Stimulated activated effector memory CD8-positive, alpha-beta T cell treated with anti-CD3 and anti-CD28 coated beads, Interleukin-12 subunit alpha, Interleukin-12 subunit beta, amount 100 ng/mL, for 72 hours (primary cell): ENCODE results near the gene RBM47.
"Not testable (repeated sequence)": the region's sequence is repeated elsewhere in the genome, so short reads cannot be mapped to it uniquely, and the experiment has no call there.

ENCODE experiments used
- ATAC-seq: fragments of 150-1000 bp; cut with Tn5 transposase; 2 replicates; pipeline ENCODE4 v1.10.0; 2021
- DNase-seq, 2 donors: peaks; one replicate each; pipeline ENCODE4 v3.0.0; 2021 to 2022; ENCODE audit warnings: low spot score in 2 of 2
- H3K27ac Mint-ChIP-seq: one replicate; pipeline ENCODE4 v1.8.0; 2022; ENCODE audit warnings: mild to moderate bottlenecking, mixed read lengths
- H3K36me3 Mint-ChIP-seq: one replicate; pipeline ENCODE4 v1.8.0; 2022; ENCODE audit warnings: mild to moderate bottlenecking, mixed read lengths
- H3K4me1 Mint-ChIP-seq: one replicate; pipeline ENCODE4 v1.8.0; 2022; ENCODE audit warnings: mixed read lengths
- H3K4me3 Mint-ChIP-seq: one replicate; pipeline ENCODE4 v1.8.0; 2022; ENCODE audit warnings: mild to moderate bottlenecking, mixed read lengths
- H3K9me3 Mint-ChIP-seq: one replicate; pipeline ENCODE4 v1.8.0; 2022; ENCODE audit warnings: mixed read lengths

RBM47 gene

GRCh38 chr4:40520533-40520932 is 109.1 kb downstream of the RBM47 start:
- H3K27ac Mint-ChIP-seq, result no peak overlapping the region
- no peak overlapping the region for H3K4me3 Mint-ChIP-seq
- no peaks in the 10 kb centered on the region for H3K36me3 Mint-ChIP-seq
- DNase-seq (no peak), ATAC-seq (no peak)
- peaks cover 4% of the 10 kb centered on the region for H3K4me1 Mint-ChIP-seq
- H3K9me3 Mint-ChIP-seq, result no peaks in the 10 kb centered on the region

- not testable (repeated sequence) for DNase-seq, H3K27ac Mint-ChIP-seq, H3K4me1 Mint-ChIP-seq, H3K36me3 Mint-ChIP-seq, ATAC-seq, H3K9me3 Mint-ChIP-seq, H3K4me3 Mint-ChIP-seq
Measured at GRCh38 chr4:40517081-40517480, 112.6 kb downstream of the RBM47 start.

GRCh38 chr4:40516651-40517050 is 113.0 kb downstream of the RBM47 start:
- ATAC-seq, result no peak
- peaks cover 9% of the 10 kb centered on the region for H3K4me1 Mint-ChIP-seq
- no peaks in the 10 kb centered on the region for H3K36me3 Mint-ChIP-seq
- no peaks in the 10 kb centered on the region for H3K9me3 Mint-ChIP-seq
- H3K27ac Mint-ChIP-seq, result no peak overlapping the region
- DNase-seq, result no peak
- H3K4me3 Mint-ChIP-seq, result no peak overlapping the region

GRCh38 chr4:40515398-40516293 is 114.0 kb downstream of the RBM47 start:
- no peaks in the 10 kb centered on the region for H3K36me3 Mint-ChIP-seq
- no peak overlapping the region for H3K4me3 Mint-ChIP-seq
- peaks cover 9% of the 10 kb centered on the region for H3K4me1 Mint-ChIP-seq
- H3K9me3 Mint-ChIP-seq, result no peaks in the 10 kb centered on the region
- no peak for DNase-seq
- no peak overlapping the region for H3K27ac Mint-ChIP-seq
- peak; percentile 57 for ATAC-seq

GRCh38 chr4:40515037-40515397 is 114.6 kb downstream of the RBM47 start:
- no peak overlapping the region for H3K27ac Mint-ChIP-seq

GRCh38 chr4:40514497-40514951 is 115.1 kb downstream of the RBM47 start:
- ATAC-seq, result no peak
- no peak overlapping the region for H3K27ac Mint-ChIP-seq
- no peak overlapping the region for H3K4me3 Mint-ChIP-seq
- no peaks in the 10 kb centered on the region for H3K9me3 Mint-ChIP-seq
- H3K4me1 Mint-ChIP-seq, result peaks cover 9% of the 10 kb centered on the region
- no peak for DNase-seq
- H3K36me3 Mint-ChIP-seq, result no peaks in the 10 kb centered on the region

More at GRCh38 chr4:40515037-40515397, 114.6 kb downstream of the RBM47 start:
- H3K4me1 Mint-ChIP-seq, result peaks cover 9% of the 10 kb centered on the region
- ATAC-seq (peak; percentile 11), DNase-seq (no peak)
- H3K4me3 Mint-ChIP-seq, result no peak overlapping the region
- no peaks in the 10 kb centered on the region for H3K36me3 Mint-ChIP-seq
- H3K9me3 Mint-ChIP-seq, result no peaks in the 10 kb centered on the region

GRCh38 chr4:40511036-40511614 is 118.5 kb downstream of the RBM47 start:
- DNase-seq, result no peak
- Mint-ChIP-seq H3K4me1 (peaks cover 9% of the 10 kb centered on the region), H3K4me3 (no peak overlapping the region), H3K27ac (no peak overlapping the region), H3K36me3 (no peaks in the 10 kb centered on the region), H3K9me3 (no peaks in the 10 kb centered on the region)
- ATAC-seq, result no peak

GRCh38 chr4:40507977-40508376 is 121.7 kb downstream of the RBM47 start:
- H3K27ac Mint-ChIP-seq, result no peak overlapping the region
- H3K9me3 Mint-ChIP-seq, result no peaks in the 10 kb centered on the region
- H3K4me3 Mint-ChIP-seq, result no peak overlapping the region
- no peaks in the 10 kb centered on the region for H3K36me3 Mint-ChIP-seq
- DNase-seq, result no peak
- ATAC-seq, result no peak
- H3K4me1 Mint-ChIP-seq, result peaks cover 4% of the 10 kb centered on the region

- H3K9me3 Mint-ChIP-seq, result no peaks in the 10 kb centered on the region
- no peak overlapping the region for H3K27ac Mint-ChIP-seq
- peaks cover 6% of the 10 kb centered on the region for H3K4me1 Mint-ChIP-seq
- ATAC-seq, result no peak
- DNase-seq, result no peak
- no peaks in the 10 kb centered on the region for H3K36me3 Mint-ChIP-seq
- no peak overlapping the region for H3K4me3 Mint-ChIP-seq
Measured at GRCh38 chr4:40506492-40506891, 123.2 kb downstream of the RBM47 start.

GRCh38 chr4:40506066-40506465 is 123.6 kb downstream of the RBM47 start:
- H3K27ac Mint-ChIP-seq, result no peak overlapping the region
- DNase-seq (no peak), ATAC-seq (no peak)
- H3K9me3 Mint-ChIP-seq, result no peaks in the 10 kb centered on the region
- peaks cover 6% of the 10 kb centered on the region for H3K4me1 Mint-ChIP-seq
- H3K36me3 Mint-ChIP-seq, result no peaks in the 10 kb centered on the region
- H3K4me3 Mint-ChIP-seq, result no peak overlapping the region

- Mint-ChIP-seq H3K9me3 (no peaks in the 10 kb centered on the region), H3K4me3 (no peak overlapping the region), H3K27ac (no peak overlapping the region), H3K4me1 (peaks cover 6% of the 10 kb centered on the region), H3K36me3 (no peaks in the 10 kb centered on the region)
- ATAC-seq, result peak; percentile 49
- DNase-seq, result no peak
Measured at GRCh38 chr4:40502934-40503333, 126.7 kb downstream of the RBM47 start.

- H3K36me3 Mint-ChIP-seq, result no peaks in the 10 kb centered on the region
- H3K27ac Mint-ChIP-seq, result no peak overlapping the region
- H3K4me1 Mint-ChIP-seq, result peaks cover 6% of the 10 kb centered on the region
- ATAC-seq, result no peak
- DNase-seq, result no peak
- no peaks in the 10 kb centered on the region for H3K9me3 Mint-ChIP-seq
- H3K4me3 Mint-ChIP-seq, result no peak overlapping the region
Measured at GRCh38 chr4:40502220-40502619, 127.4 kb downstream of the RBM47 start.

GRCh38 chr4:40500781-40501180 is 128.9 kb downstream of the RBM47 start:
- H3K36me3 Mint-ChIP-seq, result no peaks in the 10 kb centered on the region
- no peak for DNase-seq
- no peak overlapping the region for H3K27ac Mint-ChIP-seq
- H3K4me1 Mint-ChIP-seq, result peaks cover 6% of the 10 kb centered on the region
- no peak for ATAC-seq
- H3K4me3 Mint-ChIP-seq, result no peak overlapping the region
- no peaks in the 10 kb centered on the region for H3K9me3 Mint-ChIP-seq

GRCh38 chr4:40493160-40493559 is 136.5 kb downstream of the RBM47 start:
- Mint-ChIP-seq H3K27ac (no peak overlapping the region), H3K36me3 (no peaks in the 10 kb centered on the region), H3K4me1 (no peaks in the 10 kb centered on the region), H3K9me3 (no peaks in the 10 kb centered on the region), H3K4me3 (no peak overlapping the region)
- ATAC-seq, result no peak
- no peak for DNase-seq

- H3K27ac Mint-ChIP-seq, result no peak overlapping the region
- ATAC-seq (no peak), DNase-seq (no peak)
- H3K4me1 Mint-ChIP-seq, result no peaks in the 10 kb centered on the region
- H3K36me3 Mint-ChIP-seq, result no peaks in the 10 kb centered on the region
- H3K4me3 Mint-ChIP-seq, result no peak overlapping the region
- H3K9me3 Mint-ChIP-seq, result no peaks in the 10 kb centered on the region
Measured at GRCh38 chr4:40492691-40493090, 137.0 kb downstream of the RBM47 start.

- no peaks in the 10 kb centered on the region for H3K9me3 Mint-ChIP-seq
- no peak overlapping the region for H3K4me3 Mint-ChIP-seq
- no peaks in the 10 kb centered on the region for H3K4me1 Mint-ChIP-seq
- DNase-seq, result no peak
- no peak for ATAC-seq
- H3K36me3 Mint-ChIP-seq, result no peaks in the 10 kb centered on the region
- H3K27ac Mint-ChIP-seq, result no peak overlapping the region
Measured at GRCh38 chr4:40490481-40490880, 139.2 kb downstream of the RBM47 start.
